Smooth muscle cell of the pulmonary artery (primary cell): ENCODE data around the gene NANOS1. TPM values are rescaled to one million over a fixed set of nuclear protein-coding genes. Genes with fewer than 3 reads are reported as not detected.

Experiments
- total RNA-seq: library from RNA; depleted of rRNA; stranded (reverse); fragments of >200 nt; gene quantifications from 2 replicates; pipeline ENCODE4 v1.2.3, GENCODE V29; 2014

The NANOS1 gene, protein sequence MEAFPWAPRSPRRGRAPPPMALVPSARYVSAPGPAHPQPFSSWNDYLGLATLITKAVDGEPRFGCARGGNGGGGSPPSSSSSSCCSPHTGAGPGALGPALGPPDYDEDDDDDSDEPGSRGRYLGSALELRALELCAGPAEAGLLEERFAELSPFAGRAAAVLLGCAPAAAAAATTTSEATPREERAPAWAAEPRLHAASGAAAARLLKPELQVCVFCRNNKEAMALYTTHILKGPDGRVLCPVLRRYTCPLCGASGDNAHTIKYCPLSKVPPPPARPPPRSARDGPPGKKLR
- 0.99 and 1.5 TPM in 2 replicates for total RNA-seq

DNA sequence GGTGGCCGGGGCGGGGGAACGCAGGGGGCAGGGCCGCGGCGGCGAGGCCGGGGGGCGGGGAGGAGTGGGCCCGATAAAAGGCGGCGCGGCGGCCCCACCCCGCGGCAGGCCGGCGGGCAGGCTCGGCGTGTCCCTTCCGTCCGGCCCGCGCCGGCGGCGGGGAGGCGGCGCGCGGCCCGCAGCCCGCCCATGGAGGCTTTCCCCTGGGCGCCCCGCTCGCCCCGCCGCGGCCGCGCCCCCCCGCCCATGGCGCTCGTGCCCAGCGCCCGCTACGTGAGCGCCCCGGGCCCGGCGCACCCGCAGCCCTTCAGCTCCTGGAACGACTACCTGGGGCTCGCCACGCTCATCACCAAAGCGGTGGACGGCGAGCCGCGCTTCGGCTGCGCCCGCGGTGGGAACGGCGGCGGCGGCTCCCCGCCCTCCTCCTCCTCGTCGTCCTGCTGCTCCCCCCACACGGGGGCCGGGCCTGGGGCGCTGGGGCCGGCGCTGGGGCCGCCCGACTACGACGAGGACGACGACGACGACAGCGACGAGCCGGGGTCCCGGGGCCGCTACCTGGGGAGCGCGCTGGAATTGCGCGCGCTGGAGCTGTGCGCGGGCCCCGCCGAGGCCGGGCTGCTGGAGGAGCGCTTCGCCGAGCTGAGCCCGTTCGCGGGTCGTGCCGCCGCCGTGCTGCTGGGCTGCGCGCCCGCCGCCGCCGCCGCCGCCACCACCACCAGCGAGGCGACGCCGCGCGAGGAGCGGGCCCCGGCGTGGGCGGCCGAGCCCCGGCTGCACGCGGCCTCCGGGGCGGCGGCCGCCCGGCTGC lies at the start of gene NANOS1:
NANOS1 (plus strand) TSS at position 102 of the 808 bp plus-strand sequence; CDS start at position 190, 88 bp downstream.

DNA sequence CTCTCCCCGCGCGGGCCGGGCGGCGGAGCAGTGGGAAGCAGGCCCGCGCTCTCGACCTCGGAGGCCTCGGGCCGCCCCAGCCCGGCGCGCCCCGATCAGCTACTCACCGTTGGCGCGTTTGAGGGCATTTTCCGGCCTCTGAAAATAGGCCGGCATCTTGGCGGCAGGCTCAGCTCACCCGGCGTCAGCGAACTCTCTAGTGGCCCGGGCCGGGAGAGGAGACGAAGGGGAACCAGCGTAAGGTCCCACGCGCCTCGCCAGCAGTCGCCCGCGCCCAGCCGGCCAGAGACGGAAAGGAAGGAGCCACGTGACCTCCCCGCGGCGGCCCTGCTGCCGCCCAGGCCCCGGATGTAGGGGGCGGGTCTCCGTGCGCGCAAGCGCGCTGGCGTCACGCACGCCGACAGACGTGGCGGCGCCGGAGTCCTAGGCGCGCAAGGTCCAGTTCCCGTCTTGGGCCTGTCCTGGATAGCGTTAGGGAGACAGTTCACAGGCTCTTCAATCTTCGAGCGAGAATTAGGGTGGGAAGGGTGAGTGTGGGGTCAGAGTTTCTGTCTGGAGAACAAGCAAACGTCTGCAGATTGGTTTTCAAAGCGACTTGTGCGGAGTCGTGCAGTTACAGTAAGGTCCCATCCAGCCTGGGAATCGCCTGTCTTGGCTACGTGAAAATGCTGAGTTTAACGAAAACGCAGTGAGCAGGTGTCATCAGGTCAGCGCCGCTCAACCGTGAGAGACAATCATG lies 51.2 kb downstream of the NANOS1 start, which contains the start of gene EIF3A:
EIF3A (minus strand) TSS at position 297 of the 739 bp plus-strand sequence; CDS start at position 156, 141 bp downstream.

Other genes starting within 250 kb of the NANOS1 start
- gene EIF3A, start 51.1 kb downstream of the NANOS1 start, total RNA-seq, result 125 and 140 TPM in 2 replicates
- gene DENND10, start 74.4 kb downstream of the NANOS1 start, total RNA-seq, result 69.5 and 74.1 TPM in 2 replicates
- 8.5 and 10.8 TPM in 2 replicates for gene SFXN4, start 136.0 kb downstream of the NANOS1 start, total RNA-seq
- gene PRDX3, start 149.1 kb downstream of the NANOS1 start, total RNA-seq, result 181 and 187 TPM in 2 replicates
- gene GRK5, start 177.9 kb downstream of the NANOS1 start, total RNA-seq, result 35.9 and 60.3 TPM in 2 replicates